Skeletal muscle tissue (tissue), 4 donors: Measurements from ENCODE around the gene MLN. TPM values are rescaled to one million over a fixed set of nuclear protein-coding genes. Genes with fewer than 3 reads are reported as not detected.

ENCODE experiments used
- H3K27ac ChIP-seq: one replicate; pipeline ENCODE4 v1.7.0; 2013; ENCODE audit warnings: mild to moderate bottlenecking, low read depth, low read length, inconsistent platforms
- H3K27me3 ChIP-seq, 3 donors: one replicate each; pipeline ENCODE4 v1.7.0; 2013; ENCODE audit warnings: low read length in 3 of 3; ENCODE audit not compliant: control insufficient read depth in 3 of 3, insufficient read depth in 3 of 3
- H3K36me3 ChIP-seq, 3 donors: one replicate each; pipeline ENCODE4 v1.7.0; 2013; ENCODE audit warnings: low read length in 3 of 3; ENCODE audit not compliant: control insufficient read depth in 3 of 3, insufficient read depth in 3 of 3
- H3K4me1 ChIP-seq, 3 donors: one replicate each; pipeline ENCODE4 v1.7.0; 2013; ENCODE audit warnings: low read length in 3 of 3, mild to moderate bottlenecking in 3 of 3; ENCODE audit not compliant: control insufficient read depth in 3 of 3, insufficient read depth in 3 of 3
- H3K4me3 ChIP-seq, 3 donors: one replicate each; pipeline ENCODE4 v1.7.0; 2013; ENCODE audit warnings: low read length in 3 of 3
- H3K9ac ChIP-seq, 3 donors: one replicate each; pipeline ENCODE4 v1.7.0; 2013; ENCODE audit warnings: low read length in 3 of 3, mild to moderate bottlenecking in 3 of 3, moderate library complexity in 2 of 3, low read depth in 1 of 3
- H3K9me3 ChIP-seq, 3 donors: one replicate each; pipeline ENCODE4 v1.7.0; 2013; ENCODE audit warnings: low read length in 3 of 3; ENCODE audit not compliant: control insufficient read depth in 3 of 3
- total RNA-seq: library from RNA; depleted of rRNA; stranded (reverse); fragments of >200 nt; gene quantifications from one replicate; pipeline ENCODE4 v1.2.3, GENCODE V29; 2014
- donor health status: Osteomylitis.

MLN gene
- total RNA-seq, 1 donor from 2014 or later = not detected

DNA sequence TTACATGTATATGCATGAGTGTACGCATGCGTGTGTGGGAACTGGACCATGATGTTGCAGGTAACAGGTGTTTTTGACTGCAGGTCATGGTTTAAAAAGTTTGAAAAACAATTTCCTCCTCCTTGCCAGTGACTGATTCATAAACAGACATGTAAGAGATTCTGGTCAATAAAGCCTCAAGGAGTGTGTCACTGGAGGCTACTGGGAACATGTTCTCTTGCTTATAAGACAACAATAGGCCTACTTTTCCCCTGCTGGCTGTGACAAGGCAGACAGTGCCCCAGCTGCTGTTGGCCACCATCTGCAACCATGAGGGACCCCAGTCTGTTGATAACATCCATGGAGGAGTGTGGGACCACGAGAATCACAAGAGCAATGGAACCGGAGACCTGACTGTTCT lies 27.6 kb downstream of the MLN start:
- no peaks in the 10 kb centered on the region for H3K27me3 ChIP-seq
- H3K36me3 ChIP-seq = peaks cover 74 to 86% (median 81%) of the 10 kb centered on the region in 3 donors
- no peaks in the 10 kb centered on the region for H3K9me3 ChIP-seq
- H3K4me1 ChIP-seq = peaks cover 13 to 14% (median 13%) of the 10 kb centered on the region in 3 donors
- no peak overlapping the region for H3K4me3 ChIP-seq
- no peak overlapping the region for H3K27ac ChIP-seq
- H3K9ac ChIP-seq = no peak overlapping the region

DNA sequence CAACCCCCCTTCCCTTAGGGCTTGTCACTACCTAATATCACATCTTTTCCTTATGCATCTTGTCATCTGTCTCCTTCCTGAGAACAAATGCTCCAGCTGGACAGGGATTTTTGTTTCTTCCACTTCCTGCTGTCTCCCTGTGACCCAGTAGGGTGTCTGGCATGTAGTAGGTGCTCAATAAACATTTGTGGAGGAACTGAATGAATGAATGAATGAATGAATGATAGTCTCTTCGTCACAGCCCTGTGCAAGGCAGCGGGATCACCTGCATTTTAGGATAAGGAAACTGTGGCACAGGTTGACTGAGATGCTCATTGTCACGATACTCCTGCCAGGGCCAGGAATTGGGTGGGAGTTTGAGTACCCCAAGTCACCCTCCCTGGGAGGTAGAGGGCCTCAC lies 29.0 kb downstream of the MLN start:
- Histone ChIP-seq H3K36me3 (peaks cover 64 to 73% (median 72%) of the 10 kb centered on the region in 3 donors), H3K4me3 (no peak overlapping the region), H3K4me1 (peaks cover 27 to 28% (median 27%) of the 10 kb centered on the region in 3 donors), H3K9ac (no peak overlapping the region), H3K9me3 (no peaks in the 10 kb centered on the region), H3K27me3 (no peaks in the 10 kb centered on the region), H3K27ac (no peak overlapping the region)

DNA sequence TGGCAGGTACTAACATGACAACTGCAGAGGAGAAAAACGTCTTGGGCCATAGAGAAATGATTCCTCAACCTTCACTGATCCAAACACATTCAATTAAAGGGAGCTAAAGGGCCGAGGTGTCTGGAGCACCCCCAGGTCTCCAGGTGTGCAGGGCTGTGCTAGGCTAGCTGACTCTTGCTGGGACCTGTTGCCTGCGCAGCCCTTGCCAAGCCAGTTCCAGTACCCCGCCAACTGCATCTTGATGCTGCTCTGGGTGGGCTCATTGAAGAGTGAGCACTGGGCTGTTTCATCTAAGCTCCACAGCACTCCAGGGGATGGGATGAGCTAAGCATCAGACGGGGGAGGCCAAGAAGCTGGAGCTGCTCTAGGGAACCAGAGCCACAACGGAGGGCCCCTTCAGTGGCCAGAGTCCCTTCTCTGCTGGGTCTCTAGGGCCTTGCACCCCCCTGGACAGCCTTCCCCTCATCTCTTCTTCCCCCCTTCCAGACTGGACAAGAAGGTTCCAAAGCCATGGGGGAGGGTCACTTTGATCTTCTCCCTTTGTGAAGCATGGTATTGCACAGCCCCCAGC lies 30.8 kb downstream of the MLN start:
- Histone ChIP-seq H3K9ac (no peak overlapping the region), H3K36me3 (peaks cover 46 to 55% (median 54%) of the 10 kb centered on the region in 3 donors), H3K9me3 (no peaks in the 10 kb centered on the region), H3K27ac (no peak overlapping the region), H3K27me3 (no peaks in the 10 kb centered on the region), H3K4me3 (no peak overlapping the region), H3K4me1 (peaks cover 36 to 45% (median 36%) of the 10 kb centered on the region in 3 donors)

DNA sequence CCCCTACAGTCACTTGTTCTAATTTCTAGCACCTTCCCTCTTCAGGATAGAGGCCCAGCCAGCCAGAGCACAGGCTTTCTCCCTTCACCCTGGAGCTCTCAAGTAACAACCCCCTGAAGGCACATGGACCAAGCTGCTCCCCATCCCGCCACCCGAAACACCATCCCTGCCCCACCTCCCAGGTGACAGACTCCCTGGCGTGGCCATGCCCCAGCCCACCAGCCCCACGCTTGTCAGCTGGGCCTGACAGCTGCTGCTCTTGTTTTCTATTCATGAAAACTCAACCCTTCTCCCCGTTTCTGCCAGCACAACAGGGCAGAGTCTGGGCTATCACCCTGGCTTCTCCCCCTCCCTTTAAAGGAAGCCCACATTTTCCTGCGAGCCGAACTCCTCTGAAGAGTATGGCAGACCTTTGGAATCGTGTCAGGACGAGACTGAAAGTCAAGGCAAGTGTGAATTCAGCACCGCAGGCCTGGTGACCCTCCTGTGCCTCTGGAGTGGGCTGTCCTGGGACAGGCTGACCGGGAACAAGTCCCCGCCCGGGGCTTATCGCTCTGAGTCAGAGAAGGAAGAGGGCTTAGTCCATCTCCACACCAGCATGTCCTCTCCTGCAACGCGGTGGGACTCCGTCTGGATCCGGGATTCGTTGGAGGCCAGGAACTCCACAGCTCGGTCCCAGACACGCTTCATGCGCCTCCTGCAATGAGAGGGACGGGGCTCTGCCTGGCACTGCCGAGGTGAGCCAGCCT lies 31.5 kb downstream of the MLN start:
- Histone ChIP-seq H3K36me3 (peaks cover 39 to 47% (median 47%) of the 10 kb centered on the region in 3 donors), H3K4me3 (peak overlapping the region in 1 of 3 donors; percentile 58), H3K27me3 (no peaks in the 10 kb centered on the region), H3K9ac (peak overlapping the region in 2 of 3 donors; percentile 57 to 69), H3K4me1 (peaks cover 36 to 50% (median 39%) of the 10 kb centered on the region in 3 donors), H3K9me3 (no peaks in the 10 kb centered on the region), H3K27ac (peak overlapping the region; percentile 26)

DNA sequence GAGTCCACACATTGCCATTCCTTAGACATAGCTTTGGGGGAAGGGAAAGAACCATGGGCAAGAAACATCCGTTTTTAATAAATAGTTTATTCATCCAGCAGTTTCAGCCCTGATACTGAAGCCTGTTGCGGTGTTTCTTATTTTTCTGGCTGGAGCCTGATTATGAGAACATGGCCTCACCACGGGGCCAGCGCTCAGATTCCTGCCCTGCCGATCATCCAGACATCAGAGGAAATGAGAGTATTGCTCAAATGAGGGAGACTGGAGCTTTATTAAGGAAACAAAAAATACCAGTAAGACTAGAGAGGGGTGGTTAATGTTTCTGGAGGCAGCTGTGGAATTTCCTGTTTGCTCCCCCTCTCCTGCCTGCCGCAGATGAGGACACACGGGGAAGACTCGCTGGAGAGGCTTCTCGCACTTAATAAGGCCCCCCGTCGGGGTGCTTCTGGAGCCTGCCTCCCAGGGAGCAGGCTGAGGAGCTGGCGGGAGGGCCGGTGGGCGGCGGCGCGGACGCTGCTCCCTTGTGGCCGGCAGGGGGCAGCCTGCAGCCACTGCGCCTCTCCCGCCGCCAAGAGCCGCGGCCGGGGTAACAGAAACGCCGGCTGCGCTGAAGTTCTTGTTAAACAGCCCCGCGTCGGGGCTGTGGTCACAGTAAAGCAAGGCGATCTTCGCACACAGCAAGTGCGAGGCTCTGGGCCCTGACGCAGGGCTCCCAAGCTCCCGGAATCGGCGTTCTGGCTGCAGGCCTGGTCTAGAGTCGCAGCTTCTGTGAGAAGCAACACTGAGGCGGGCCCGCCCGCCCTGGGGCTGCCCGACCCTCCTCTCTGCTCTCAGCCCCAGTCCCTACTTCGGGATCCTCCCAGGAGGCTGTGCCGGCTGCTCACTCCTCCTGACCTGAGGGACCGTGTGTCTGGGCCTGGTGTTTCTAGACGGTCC lies 32.4 kb downstream of the MLN start:
- Histone ChIP-seq H3K9ac (peak overlapping the region; percentile 4 to 74 (median 57)), H3K27me3 (no peaks in the 10 kb centered on the region), H3K36me3 (peaks cover 31 to 39% (median 38%) of the 10 kb centered on the region in 3 donors), H3K9me3 (no peaks in the 10 kb centered on the region), H3K4me1 (peaks cover 36 to 50% (median 39%) of the 10 kb centered on the region in 3 donors), H3K27ac (peak overlapping the region; percentile 26), H3K4me3 (peak overlapping the region in 2 of 3 donors; percentile 27 to 58)

GRCh38 chr6:33770833-33771145 lies 33.0 kb downstream of the MLN start:
- peak overlapping the region; percentile 1 to 74 (median 4) for H3K9ac ChIP-seq
- H3K4me3 ChIP-seq = no peak overlapping the region
- H3K27me3 ChIP-seq = no peaks in the 10 kb centered on the region
- H3K36me3 ChIP-seq = peaks cover 24 to 33% (median 32%) of the 10 kb centered on the region in 3 donors
- peak overlapping the region; percentile 10 for H3K27ac ChIP-seq
- H3K9me3 ChIP-seq = no peaks in the 10 kb centered on the region
- H3K4me1 ChIP-seq = peaks cover 36 to 50% (median 39%) of the 10 kb centered on the region in 3 donors

- H3K27ac ChIP-seq = peak overlapping the region; percentile 10
- H3K4me1 ChIP-seq = peaks cover 36 to 50% (median 39%) of the 10 kb centered on the region in 3 donors
- H3K36me3 ChIP-seq = peaks cover 20 to 28% (median 27%) of the 10 kb centered on the region in 3 donors
- H3K4me3 ChIP-seq = peak overlapping the region in 1 of 3 donors; percentile 22
- no peaks in the 10 kb centered on the region for H3K9me3 ChIP-seq
- H3K27me3 ChIP-seq = no peaks in the 10 kb centered on the region
- peak overlapping the region; percentile 4 to 74 (median 63) for H3K9ac ChIP-seq
Observed at GRCh38 chr6:33770124-33770832, 33.5 kb downstream of the MLN start.

DNA sequence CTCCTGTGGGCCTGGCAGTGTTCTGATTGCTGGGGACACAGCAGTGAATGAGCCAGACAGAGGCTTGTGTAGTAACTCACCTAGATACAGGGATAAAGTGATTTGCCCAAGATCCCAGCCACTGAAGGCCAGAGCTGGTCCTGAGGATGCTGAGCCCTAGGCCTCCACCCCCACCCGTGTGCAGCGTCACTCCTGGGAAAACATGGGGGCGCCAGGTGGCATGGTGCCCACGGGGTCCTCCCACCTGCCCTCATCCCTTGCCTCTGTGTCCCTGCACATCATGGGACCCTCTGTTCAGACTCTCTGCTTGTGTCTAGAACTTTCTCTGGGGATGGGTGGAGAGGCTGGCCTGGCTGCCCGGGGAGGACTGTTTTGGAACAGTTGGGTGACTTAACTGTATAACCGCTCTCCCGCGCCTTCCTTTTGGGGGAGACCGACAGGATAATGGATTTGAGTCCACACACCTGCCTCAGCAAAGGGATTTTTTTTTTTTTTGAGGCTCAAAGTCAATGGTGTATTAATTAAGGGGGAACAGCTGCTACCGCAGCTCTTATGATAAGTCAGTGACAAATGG lies 34.5 kb downstream of the MLN start:
- Histone ChIP-seq H3K4me1 (peaks cover 36 to 50% (median 39%) of the 10 kb centered on the region in 3 donors), H3K36me3 (peaks cover 12 to 19% (median 19%) of the 10 kb centered on the region in 3 donors), H3K27ac (peak overlapping the region; percentile 10), H3K4me3 (no peak overlapping the region), H3K9ac (peak overlapping the region in 1 of 3 donors; percentile 74), H3K9me3 (no peaks in the 10 kb centered on the region), H3K27me3 (no peaks in the 10 kb centered on the region)

DNA sequence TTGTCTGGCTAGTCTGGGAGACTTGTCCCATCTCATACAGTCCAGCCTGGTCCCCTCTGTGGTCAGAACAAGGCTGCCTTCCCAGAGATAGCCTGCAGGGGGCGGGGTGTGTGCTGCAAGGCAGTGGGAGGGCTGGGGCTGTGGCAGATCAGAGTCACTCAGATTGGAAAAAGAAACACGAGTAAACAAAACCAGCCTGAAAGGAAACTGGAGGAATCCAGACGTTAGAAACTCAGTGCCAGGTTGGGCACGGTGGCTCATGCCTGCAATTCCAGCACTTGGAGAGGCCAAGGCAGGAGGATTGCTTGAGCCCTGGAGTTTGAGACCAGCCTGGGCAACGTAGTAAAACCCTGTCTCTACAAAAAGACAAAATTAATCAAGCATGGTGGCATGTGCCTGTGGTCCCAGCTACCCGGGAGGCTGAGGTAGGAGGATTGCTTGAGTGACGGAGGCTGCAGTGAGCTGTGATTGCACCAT lies 35.1 kb downstream of the MLN start:
- Histone ChIP-seq H3K27me3 (no peaks in the 10 kb centered on the region), H3K9me3 (no peaks in the 10 kb centered on the region), H3K36me3 (peaks cover 10 to 17% (median 16%) of the 10 kb centered on the region in 3 donors), H3K4me3 (no peak overlapping the region), H3K4me1 (peaks cover 36 to 50% (median 39%) of the 10 kb centered on the region in 3 donors), H3K27ac (no peak overlapping the region), H3K9ac (peak overlapping the region in 1 of 3 donors; percentile 50)
